HFFc6 (cell line): ENCODE data around the gene PDZRN3. TPM values are rescaled to one million over a fixed set of nuclear protein-coding genes. Genes with fewer than 3 reads are reported as not detected.

ENCODE experiments used
- DNase-seq: peaks from one replicate; pipeline ENCODE4 v3.0.0-alpha.2; 2018
- H3K27ac Mint-ChIP-seq: 2 replicates; pipeline ENCODE4 v1.8.0; 2020; ENCODE audit warnings: mild to moderate bottlenecking, mixed read lengths
- H3K27me3 Mint-ChIP-seq: 2 replicates; pipeline ENCODE4 v1.8.0; 2021; ENCODE audit warnings: mild to moderate bottlenecking, moderate library complexity, mixed read lengths; ENCODE audit not compliant: insufficient read depth
- H3K36me3 Mint-ChIP-seq: 2 replicates; pipeline ENCODE4 v1.8.0; 2021; ENCODE audit warnings: low read depth, mixed read lengths
- H3K4me1 Mint-ChIP-seq: 2 replicates; pipeline ENCODE4 v1.8.0; 2020; ENCODE audit warnings: low read depth, mixed read lengths
- H3K4me3 Mint-ChIP-seq: 2 replicates; pipeline ENCODE4 v1.8.0; 2020; ENCODE audit warnings: mild to moderate bottlenecking, moderate library complexity, mixed read lengths
- H3K9me3 Mint-ChIP-seq: 2 replicates; pipeline ENCODE4 v1.8.0; 2020; ENCODE audit warnings: mild to moderate bottlenecking, mixed read lengths
- CTCF ChIP-seq: fragments of 200-600 bp; sonication (generic); IDR thresholded peaks from 2 replicates; pipeline ENCODE4 v1.5.0; 2021; ENCODE audit warnings: antibody characterized with exemption, mild to moderate bottlenecking
- total RNA-seq, 6 experiments: library from RNA; stranded (reverse); fragmentation: NEBNext Ultra II Directional; extraction: Animal tissue kit (Norgen Biotek cat#: 25700); gene quantifications; 2 replicates in 1 of 6; 3 replicates in 5 of 6; pipeline ENCODE4 v1.2.3, GENCODE V29; 2021

The PDZRN3 gene
- total RNA-seq, 6 experiments from 2014 or later: 15.1 to 18.5 (median 16.7) TPM

DNA sequence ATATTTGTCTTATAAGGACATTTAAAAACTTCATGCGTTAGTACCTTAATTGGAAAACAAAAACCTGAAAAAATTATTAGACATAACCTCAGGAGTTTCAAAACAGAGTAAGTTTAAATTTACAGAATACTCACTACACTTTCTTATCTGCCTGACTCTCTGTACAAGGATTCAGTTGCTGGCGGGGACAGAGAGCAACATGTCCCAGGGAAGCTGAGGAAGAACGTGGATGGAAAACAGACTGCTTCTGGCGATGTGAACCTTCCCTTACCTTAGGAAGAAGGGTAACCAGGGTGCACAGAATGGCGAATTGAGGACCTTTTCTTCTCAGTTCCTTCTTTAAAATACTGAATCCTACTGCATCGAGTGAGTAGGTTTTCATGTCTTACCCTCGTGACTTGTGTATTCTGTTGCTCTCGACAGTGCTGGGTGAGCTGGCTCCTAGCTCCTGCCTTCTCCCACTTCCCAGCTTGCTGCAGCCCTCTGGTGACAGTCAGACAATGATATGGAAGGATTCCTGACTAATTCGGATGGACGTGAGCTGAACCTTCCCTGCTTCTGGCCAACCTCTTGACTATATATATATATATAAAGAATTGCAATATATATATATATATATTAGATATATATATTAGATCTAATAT lies 178.2 kb downstream of the PDZRN3 start:
- Mint-ChIP-seq H3K4me1 (no peaks in the 10 kb centered on the region), H3K9me3 (no peaks in the 10 kb centered on the region), H3K27me3 (no peaks in the 10 kb centered on the region; the same call in 1 of the 2 replicates), H3K36me3 (no peaks in the 10 kb centered on the region), H3K27ac (no peak overlapping the region), H3K4me3 (no peak overlapping the region)
- TF ChIP-seq CTCF: no peak
- DNase-seq: no peak

- H3K9me3 Mint-ChIP-seq: no peaks in the 10 kb centered on the region
- H3K36me3 Mint-ChIP-seq: no peaks in the 10 kb centered on the region
- no peak for DNase-seq
- no peak overlapping the region for H3K4me3 Mint-ChIP-seq
- no peaks in the 10 kb centered on the region; the same call in 1 of the 2 replicates for H3K27me3 Mint-ChIP-seq
- TF ChIP-seq CTCF: no peak
- H3K27ac Mint-ChIP-seq: no peak overlapping the region
- H3K4me1 Mint-ChIP-seq: peaks cover 9% of the 10 kb centered on the region
These were observed 181.9 kb downstream of the PDZRN3 start for GRCh38 chr3:73442886-73443285.

DNA sequence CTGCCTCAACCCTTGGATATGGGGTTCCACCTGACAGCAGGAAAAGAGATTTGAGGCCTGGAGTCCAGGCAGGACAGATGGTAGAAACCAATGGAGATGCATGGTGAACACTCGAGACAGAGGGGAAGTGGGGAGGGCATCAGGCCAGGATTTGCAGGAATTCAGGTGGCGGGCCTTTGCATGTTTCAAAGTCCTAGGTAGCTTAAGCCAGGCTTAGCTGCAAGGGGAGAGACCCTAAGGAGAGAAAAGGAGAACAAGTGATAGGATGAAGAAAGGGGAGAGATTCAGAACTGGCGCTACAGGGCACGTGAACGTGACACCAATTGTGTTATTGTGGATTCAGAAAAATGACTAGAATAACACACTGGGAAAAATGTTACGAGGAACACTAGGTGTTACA lies 182.6 kb downstream of the PDZRN3 start:
- Mint-ChIP-seq H3K4me3 (no peak overlapping the region), H3K27ac (no peak overlapping the region), H3K4me1 (peaks cover 16% of the 10 kb centered on the region), H3K9me3 (no peaks in the 10 kb centered on the region), H3K36me3 (no peaks in the 10 kb centered on the region), H3K27me3 (no peaks in the 10 kb centered on the region; the same call in 1 of the 2 replicates)
- DNase-seq: no peak
- TF ChIP-seq CTCF: no peak

GRCh38 chr3:73437828-73438227 lies 186.9 kb downstream of the PDZRN3 start:
- H3K9me3 Mint-ChIP-seq: no peaks in the 10 kb centered on the region
- peaks cover 28% of the 10 kb centered on the region for H3K4me1 Mint-ChIP-seq
- DNase-seq: no peak
- H3K36me3 Mint-ChIP-seq: no peaks in the 10 kb centered on the region
- no peak overlapping the region for H3K4me3 Mint-ChIP-seq
- TF ChIP-seq CTCF: no peak
- H3K27ac Mint-ChIP-seq: no peak overlapping the region
- peaks cover 5% of the 10 kb centered on the region for H3K27me3 Mint-ChIP-seq

GRCh38 chr3:73435055-73435454 lies 189.7 kb downstream of the PDZRN3 start:
- TF ChIP-seq CTCF: no peak
- DNase-seq: no peak
- Mint-ChIP-seq H3K36me3 (no peaks in the 10 kb centered on the region), H3K27me3 (peaks cover 7% of the 10 kb centered on the region), H3K9me3 (no peaks in the 10 kb centered on the region), H3K27ac (no peak overlapping the region), H3K4me3 (no peak overlapping the region), H3K4me1 (peaks cover 38% of the 10 kb centered on the region)
